GM12875 (cell line): ENCODE measurements around the gene SETBP1.

Experiments used
- H3K4me3 ChIP-seq: one replicate; pipeline ENCODE4 v1.5.1; 2011; ENCODE audit warnings: low read depth, low read length, control low read depth
- CTCF ChIP-seq: IDR thresholded peaks from 2 replicates; pipeline ENCODE4 v1.5.1; 2011; ENCODE audit warnings: low read depth, mild to moderate bottlenecking, control low read depth, inconsistent platforms, low read length, moderate library complexity, borderline replicate concordance; ENCODE audit not compliant: insufficient read depth

SETBP1 gene

GRCh38 chr18:45050712-45051601 is 370.3 kb downstream of the SETBP1 start:
- H3K4me3 ChIP-seq = no peak overlapping the region
- TF ChIP-seq CTCF = no peak

- no peak overlapping the region for H3K4me3 ChIP-seq
- no peak for TF ChIP-seq CTCF
These were observed 373.9 kb downstream of the SETBP1 start for GRCh38 chr18:45054636-45055035.

GRCh38 chr18:45055811-45056210 is 375.1 kb downstream of the SETBP1 start:
- no peak for TF ChIP-seq CTCF
- H3K4me3 ChIP-seq = no peak overlapping the region

- no peak for TF ChIP-seq CTCF
- no peak overlapping the region for H3K4me3 ChIP-seq
These were observed 376.2 kb downstream of the SETBP1 start for GRCh38 chr18:45056926-45057325.

GRCh38 chr18:45057955-45058600 is 377.4 kb downstream of the SETBP1 start:
- no peak for TF ChIP-seq CTCF
- no peak overlapping the region for H3K4me3 ChIP-seq

- no peak overlapping the region for H3K4me3 ChIP-seq
- TF ChIP-seq CTCF = no peak
These were observed 379.0 kb downstream of the SETBP1 start for GRCh38 chr18:45059695-45060094.

- TF ChIP-seq CTCF = no peak
- no peak overlapping the region for H3K4me3 ChIP-seq
These were observed 379.4 kb downstream of the SETBP1 start for GRCh38 chr18:45060102-45060501.
